GM23338 (cell line): ENCODE measurements around the gene KLF11. TPM values are rescaled to one million over a fixed set of nuclear protein-coding genes. Genes with fewer than 3 reads are reported as not detected.
"Not testable (repeated sequence)": the region's sequence is repeated elsewhere in the genome, so short reads cannot be mapped to it uniquely, and the experiment has no call there.

ENCODE experiments used
- ATAC-seq: fragments of 200-7000 bp; cut with Tn5 transposase; 3 replicates; pipeline ENCODE4 v1.9.1; 2020
- DNase-seq: peaks from one replicate; pipeline ENCODE4 v3.0.0-alpha.2; 2015; ENCODE audit warnings: low spot score
- H2AFZ ChIP-seq: fragments of 200-600 bp; sonication (generic); 2 replicates; pipeline ENCODE4 v1.8.0; 2016; ENCODE audit warnings: antibody characterized with exemption, mild to moderate bottlenecking, moderate library complexity
- H3F3A ChIP-seq: fragments of 200-600 bp; sonication (generic); replicated peaks from 2 replicates; pipeline ENCODE4 v1.8.0; 2017; ENCODE audit warnings: antibody characterized with exemption, mixed run types, low read depth
- H3K27ac ChIP-seq: fragments of 200-600 bp; sonication (generic); 2 replicates; pipeline ENCODE4 v1.6.1; 2016; ENCODE audit warnings: low read depth
- H3K27me3 ChIP-seq: fragments of 200-600 bp; sonication (generic); 2 replicates; pipeline ENCODE4 v1.8.0; 2016; ENCODE audit warnings: mild to moderate bottlenecking, mixed run types, moderate library complexity; ENCODE audit not compliant: insufficient read depth
- H3K36me3 ChIP-seq: fragments of 200-600 bp; sonication (generic); 2 replicates; pipeline ENCODE4 v1.8.0; 2016; ENCODE audit warnings: mild to moderate bottlenecking; ENCODE audit not compliant: insufficient read depth
- H3K4me1 ChIP-seq: fragments of 200-600 bp; sonication (generic); 2 replicates; pipeline ENCODE4 v1.8.0; 2016; ENCODE audit warnings: mild to moderate bottlenecking, moderate library complexity; ENCODE audit not compliant: insufficient read depth
- H3K4me2 ChIP-seq: fragments of 200-600 bp; sonication (generic); 2 replicates; pipeline ENCODE4 v1.7.1; 2017; ENCODE audit warnings: mixed run types
- H3K4me3 ChIP-seq: fragments of 200-600 bp; sonication (generic); 2 replicates; pipeline ENCODE4 v1.6.1; 2016; ENCODE audit warnings: mixed run types
- H3K79me2 ChIP-seq: fragments of 200-600 bp; sonication (generic); replicated peaks from 2 replicates; pipeline ENCODE4 v1.8.0; 2017; ENCODE audit warnings: mild to moderate bottlenecking; ENCODE audit not compliant: insufficient read depth
- H3K9me2 ChIP-seq: fragments of 200-600 bp; sonication (generic); 2 replicates; pipeline ENCODE4 v1.8.0; 2017; ENCODE audit not compliant: insufficient read depth
- H4K20me1 ChIP-seq: fragments of 200-600 bp; sonication (generic); replicated peaks from 2 replicates; pipeline ENCODE4 v1.8.0; 2017; ENCODE audit warnings: mild to moderate bottlenecking; ENCODE audit not compliant: insufficient read depth
- H3K27ac Mint-ChIP-seq: 2 replicates; pipeline ENCODE4 v1.8.0; 2020; ENCODE audit warnings: inconsistent platforms, mild to moderate bottlenecking, moderate library complexity, mixed read lengths
- H3K27me3 Mint-ChIP-seq: 3 replicates; pipeline ENCODE4 v1.8.0; 2022; ENCODE audit warnings: low read depth, mild to moderate bottlenecking, moderate library complexity, mixed read lengths, inconsistent platforms; ENCODE audit not compliant: insufficient read depth, poor library complexity
- H3K36me3 Mint-ChIP-seq: 3 replicates; pipeline ENCODE4 v1.8.0; 2021; ENCODE audit warnings: low read depth, mild to moderate bottlenecking, inconsistent platforms, moderate library complexity, mixed read lengths
- H3K4me1 Mint-ChIP-seq: 3 replicates; pipeline ENCODE4 v1.8.0; 2020; ENCODE audit warnings: mild to moderate bottlenecking, inconsistent platforms, mixed read lengths
- H3K4me3 Mint-ChIP-seq: 3 replicates; pipeline ENCODE4 v1.8.0; 2021; ENCODE audit warnings: moderate library complexity, mild to moderate bottlenecking, inconsistent platforms, mixed read lengths
- H3K9me3 Mint-ChIP-seq: 3 replicates; pipeline ENCODE4 v1.8.0; 2020; ENCODE audit warnings: moderate library complexity, mild to moderate bottlenecking, inconsistent platforms, mixed read lengths
- CREB1 ChIP-seq: fragments of 250-450 bp; sonication (Bioruptor Pico); IDR thresholded peaks from 2 replicates; pipeline ENCODE4 v1.5.0; 2020; ENCODE audit warnings: low read depth, mild to moderate bottlenecking, moderate library complexity
- EZH2 ChIP-seq: fragments of 200-600 bp; sonication (generic); IDR thresholded peaks from one replicate; pipeline ENCODE4 v1.8.0; 2017; ENCODE audit warnings: antibody characterized with exemption, mild to moderate bottlenecking, low read depth; ENCODE audit not compliant: unreplicated experiment
- JUNB ChIP-seq: IDR thresholded peaks from one replicate; pipeline ENCODE4 v1.6.1; 2016; ENCODE audit warnings: antibody characterized with exemption; ENCODE audit not compliant: unreplicated experiment
- STAT1 ChIP-seq: IDR thresholded peaks from one replicate; pipeline ENCODE4 v1.6.1; 2016; ENCODE audit warnings: antibody characterized with exemption; ENCODE audit not compliant: unreplicated experiment
- ZNF114 ChIP-seq: fragments of 250-450 bp; sonication (Bioruptor Pico); IDR thresholded peaks from 2 replicates; pipeline ENCODE4 v1.5.0; 2020; ENCODE audit warnings: mild to moderate bottlenecking, moderate library complexity
- polyA plus RNA-seq: library from polyadenylated mRNA; unstranded; fragments of >200 nt; fragmentation: Nextera tagmentation; extraction: Ambion mirVana; gene quantifications from 2 replicates; pipeline ENCODE4 v1.2.1, GENCODE V29; 2016
- total RNA-seq: library from RNA; depleted of rRNA; stranded (reverse); fragments of >200 nt; shearing (Covaris generic); gene quantifications from 2 replicates; pipeline ENCODE4 v1.2.3, GENCODE V29; 2014
- TF ChIP-seq, protein P1 (sequence below): fragments of 250-450 bp; sonication (Bioruptor Pico); IDR thresholded peaks from 2 replicates; pipeline ENCODE4 v1.5.0; 2020; ENCODE audit warnings: mild to moderate bottlenecking, moderate library complexity
- TF ChIP-seq, protein P2 (sequence below): IDR thresholded peaks from 2 replicates; pipeline ENCODE4 v1.6.1; 2016; ENCODE audit warnings: antibody characterized with exemption
- TF ChIP-seq, protein P3 (sequence below): IDR thresholded peaks from one replicate; pipeline ENCODE4 v1.6.1; 2018; ENCODE audit warnings: antibody characterized with exemption; ENCODE audit not compliant: unreplicated experiment

The KLF11 gene
- total and polyA plus RNA-seq, 2 experiments from 2014 or later, result 1.4 to 5.6 TPM

GRCh38 chr2:10014418-10015190, 28.7 kb upstream of the KLF11 start (continued):
- TF ChIP-seq, protein P1, sequence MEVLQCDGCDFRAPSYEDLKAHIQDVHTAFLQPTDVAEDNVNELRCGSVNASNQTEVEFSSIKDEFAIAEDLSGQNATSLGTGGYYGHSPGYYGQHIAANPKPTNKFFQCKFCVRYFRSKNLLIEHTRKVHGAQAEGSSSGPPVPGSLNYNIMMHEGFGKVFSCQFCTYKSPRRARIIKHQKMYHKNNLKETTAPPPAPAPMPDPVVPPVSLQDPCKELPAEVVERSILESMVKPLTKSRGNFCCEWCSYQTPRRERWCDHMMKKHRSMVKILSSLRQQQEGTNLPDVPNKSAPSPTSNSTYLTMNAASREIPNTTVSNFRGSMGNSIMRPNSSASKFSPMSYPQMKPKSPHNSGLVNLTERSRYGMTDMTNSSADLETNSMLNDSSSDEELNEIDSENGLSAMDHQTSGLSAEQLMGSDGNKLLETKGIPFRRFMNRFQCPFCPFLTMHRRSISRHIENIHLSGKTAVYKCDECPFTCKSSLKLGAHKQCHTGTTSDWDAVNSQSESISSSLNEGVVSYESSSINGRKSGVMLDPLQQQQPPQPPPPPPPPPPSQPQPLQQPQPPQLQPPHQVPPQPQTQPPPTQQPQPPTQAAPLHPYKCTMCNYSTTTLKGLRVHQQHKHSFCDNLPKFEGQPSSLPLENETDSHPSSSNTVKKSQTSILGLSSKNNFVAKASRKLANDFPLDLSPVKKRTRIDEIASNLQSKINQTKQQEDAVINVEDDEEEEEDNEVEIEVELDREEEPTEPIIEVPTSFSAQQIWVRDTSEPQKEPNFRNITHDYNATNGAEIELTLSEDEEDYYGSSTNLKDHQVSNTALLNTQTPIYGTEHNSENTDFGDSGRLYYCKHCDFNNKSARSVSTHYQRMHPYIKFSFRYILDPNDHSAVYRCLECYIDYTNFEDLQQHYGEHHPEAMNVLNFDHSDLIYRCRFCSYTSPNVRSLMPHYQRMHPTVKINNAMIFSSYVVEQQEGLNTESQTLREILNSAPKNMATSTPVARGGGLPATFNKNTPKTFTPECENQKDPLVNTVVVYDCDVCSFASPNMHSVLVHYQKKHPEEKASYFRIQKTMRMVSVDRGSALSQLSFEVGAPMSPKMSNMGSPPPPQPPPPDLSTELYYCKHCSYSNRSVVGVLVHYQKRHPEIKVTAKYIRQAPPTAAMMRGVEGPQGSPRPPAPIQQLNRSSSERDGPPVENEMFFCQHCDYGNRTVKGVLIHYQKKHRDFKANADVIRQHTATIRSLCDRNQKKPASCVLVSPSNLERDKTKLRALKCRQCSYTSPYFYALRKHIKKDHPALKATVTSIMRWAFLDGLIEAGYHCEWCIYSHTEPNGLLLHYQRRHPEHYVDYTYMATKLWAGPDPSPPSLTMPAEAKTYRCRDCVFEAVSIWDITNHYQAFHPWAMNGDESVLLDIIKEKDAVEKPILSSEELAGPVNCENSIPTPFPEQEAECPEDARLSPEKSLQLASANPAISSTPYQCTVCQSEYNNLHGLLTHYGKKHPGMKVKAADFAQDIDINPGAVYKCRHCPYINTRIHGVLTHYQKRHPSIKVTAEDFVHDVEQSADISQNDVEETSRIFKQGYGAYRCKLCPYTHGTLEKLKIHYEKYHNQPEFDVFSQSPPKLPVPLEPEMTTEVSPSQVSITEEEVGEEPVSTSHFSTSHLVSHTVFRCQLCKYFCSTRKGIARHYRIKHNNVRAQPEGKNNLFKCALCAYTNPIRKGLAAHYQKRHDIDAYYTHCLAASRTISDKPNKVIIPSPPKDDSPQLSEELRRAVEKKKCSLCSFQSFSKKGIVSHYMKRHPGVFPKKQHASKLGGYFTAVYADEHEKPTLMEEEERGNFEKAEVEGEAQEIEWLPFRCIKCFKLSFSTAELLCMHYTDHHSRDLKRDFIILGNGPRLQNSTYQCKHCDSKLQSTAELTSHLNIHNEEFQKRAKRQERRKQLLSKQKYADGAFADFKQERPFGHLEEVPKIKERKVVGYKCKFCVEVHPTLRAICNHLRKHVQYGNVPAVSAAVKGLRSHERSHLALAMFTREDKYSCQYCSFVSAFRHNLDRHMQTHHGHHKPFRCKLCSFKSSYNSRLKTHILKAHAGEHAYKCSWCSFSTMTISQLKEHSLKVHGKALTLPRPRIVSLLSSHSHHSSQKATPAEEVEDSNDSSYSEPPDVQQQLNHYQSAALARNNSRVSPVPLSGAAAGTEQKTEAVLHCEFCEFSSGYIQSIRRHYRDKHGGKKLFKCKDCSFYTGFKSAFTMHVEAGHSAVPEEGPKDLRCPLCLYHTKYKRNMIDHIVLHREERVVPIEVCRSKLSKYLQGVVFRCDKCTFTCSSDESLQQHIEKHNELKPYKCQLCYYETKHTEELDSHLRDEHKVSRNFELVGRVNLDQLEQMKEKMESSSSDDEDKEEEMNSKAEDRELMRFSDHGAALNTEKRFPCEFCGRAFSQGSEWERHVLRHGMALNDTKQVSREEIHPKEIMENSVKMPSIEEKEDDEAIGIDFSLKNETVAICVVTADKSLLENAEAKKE, result no peak
- TF ChIP-seq CREB1 (CRISPR knock-in tag), result no peak
- no peak for TF ChIP-seq EZH2
- no peak for TF ChIP-seq ZNF114 (CRISPR knock-in tag)
- no peak for TF ChIP-seq JUNB
- TF ChIP-seq, protein P2, sequence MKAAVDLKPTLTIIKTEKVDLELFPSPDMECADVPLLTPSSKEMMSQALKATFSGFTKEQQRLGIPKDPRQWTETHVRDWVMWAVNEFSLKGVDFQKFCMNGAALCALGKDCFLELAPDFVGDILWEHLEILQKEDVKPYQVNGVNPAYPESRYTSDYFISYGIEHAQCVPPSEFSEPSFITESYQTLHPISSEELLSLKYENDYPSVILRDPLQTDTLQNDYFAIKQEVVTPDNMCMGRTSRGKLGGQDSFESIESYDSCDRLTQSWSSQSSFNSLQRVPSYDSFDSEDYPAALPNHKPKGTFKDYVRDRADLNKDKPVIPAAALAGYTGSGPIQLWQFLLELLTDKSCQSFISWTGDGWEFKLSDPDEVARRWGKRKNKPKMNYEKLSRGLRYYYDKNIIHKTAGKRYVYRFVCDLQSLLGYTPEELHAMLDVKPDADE, result no peak
- TF ChIP-seq, protein P3, sequence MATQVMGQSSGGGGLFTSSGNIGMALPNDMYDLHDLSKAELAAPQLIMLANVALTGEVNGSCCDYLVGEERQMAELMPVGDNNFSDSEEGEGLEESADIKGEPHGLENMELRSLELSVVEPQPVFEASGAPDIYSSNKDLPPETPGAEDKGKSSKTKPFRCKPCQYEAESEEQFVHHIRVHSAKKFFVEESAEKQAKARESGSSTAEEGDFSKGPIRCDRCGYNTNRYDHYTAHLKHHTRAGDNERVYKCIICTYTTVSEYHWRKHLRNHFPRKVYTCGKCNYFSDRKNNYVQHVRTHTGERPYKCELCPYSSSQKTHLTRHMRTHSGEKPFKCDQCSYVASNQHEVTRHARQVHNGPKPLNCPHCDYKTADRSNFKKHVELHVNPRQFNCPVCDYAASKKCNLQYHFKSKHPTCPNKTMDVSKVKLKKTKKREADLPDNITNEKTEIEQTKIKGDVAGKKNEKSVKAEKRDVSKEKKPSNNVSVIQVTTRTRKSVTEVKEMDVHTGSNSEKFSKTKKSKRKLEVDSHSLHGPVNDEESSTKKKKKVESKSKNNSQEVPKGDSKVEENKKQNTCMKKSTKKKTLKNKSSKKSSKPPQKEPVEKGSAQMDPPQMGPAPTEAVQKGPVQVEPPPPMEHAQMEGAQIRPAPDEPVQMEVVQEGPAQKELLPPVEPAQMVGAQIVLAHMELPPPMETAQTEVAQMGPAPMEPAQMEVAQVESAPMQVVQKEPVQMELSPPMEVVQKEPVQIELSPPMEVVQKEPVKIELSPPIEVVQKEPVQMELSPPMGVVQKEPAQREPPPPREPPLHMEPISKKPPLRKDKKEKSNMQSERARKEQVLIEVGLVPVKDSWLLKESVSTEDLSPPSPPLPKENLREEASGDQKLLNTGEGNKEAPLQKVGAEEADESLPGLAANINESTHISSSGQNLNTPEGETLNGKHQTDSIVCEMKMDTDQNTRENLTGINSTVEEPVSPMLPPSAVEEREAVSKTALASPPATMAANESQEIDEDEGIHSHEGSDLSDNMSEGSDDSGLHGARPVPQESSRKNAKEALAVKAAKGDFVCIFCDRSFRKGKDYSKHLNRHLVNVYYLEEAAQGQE, result no peak
- TF ChIP-seq STAT1, result no peak

- not testable (repeated sequence) for H4K20me1 ChIP-seq, H3K79me2 ChIP-seq, H3K36me3 Mint-ChIP-seq, ATAC-seq, H3K4me1 ChIP-seq, H3K9me3 Mint-ChIP-seq, H3F3A ChIP-seq, H3K4me3 Mint-ChIP-seq, DNase-seq, H3K27me3 ChIP-seq, H3K4me1 Mint-ChIP-seq, H3K27ac ChIP-seq, H3K27ac Mint-ChIP-seq, H3K27me3 Mint-ChIP-seq, H3K4me2 ChIP-seq, H3K36me3 ChIP-seq, H3K4me3 ChIP-seq, H2AFZ ChIP-seq, H3K9me2 ChIP-seq
Observed at GRCh38 chr2:10015376-10015989, 27.9 kb upstream of the KLF11 start.
